Hypothalamus (tissue), 51 donors: Measurements from ENCODE around the gene ARFRP1.

Experiments
- DNase-seq, 51 donors: peaks; one replicate each; lab custom pipeline; 2025; lab: John Stamatoyannopoulos, UW

The ARFRP1 gene

DNA sequence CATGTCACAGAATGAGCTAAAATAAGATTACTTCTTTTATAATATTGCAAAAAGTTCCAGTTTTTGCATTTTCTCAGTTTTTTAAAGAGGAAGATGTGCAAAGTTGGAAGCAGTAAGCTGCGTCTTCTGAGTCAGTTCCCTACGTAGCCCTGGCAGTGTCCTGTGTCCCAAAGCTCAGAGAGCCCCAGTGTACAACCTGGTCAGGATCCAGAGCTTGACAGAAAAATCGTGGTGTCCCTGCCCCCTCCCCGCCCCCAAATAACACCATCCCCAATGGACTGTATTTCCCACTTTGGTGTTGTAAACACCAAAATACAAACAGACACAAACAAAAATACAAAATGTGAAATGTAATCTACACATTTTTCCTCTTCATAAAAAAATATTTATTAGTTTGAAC lies 36.4 kb upstream of the ARFRP1 start:
- DNase-seq = no peak

DNA sequence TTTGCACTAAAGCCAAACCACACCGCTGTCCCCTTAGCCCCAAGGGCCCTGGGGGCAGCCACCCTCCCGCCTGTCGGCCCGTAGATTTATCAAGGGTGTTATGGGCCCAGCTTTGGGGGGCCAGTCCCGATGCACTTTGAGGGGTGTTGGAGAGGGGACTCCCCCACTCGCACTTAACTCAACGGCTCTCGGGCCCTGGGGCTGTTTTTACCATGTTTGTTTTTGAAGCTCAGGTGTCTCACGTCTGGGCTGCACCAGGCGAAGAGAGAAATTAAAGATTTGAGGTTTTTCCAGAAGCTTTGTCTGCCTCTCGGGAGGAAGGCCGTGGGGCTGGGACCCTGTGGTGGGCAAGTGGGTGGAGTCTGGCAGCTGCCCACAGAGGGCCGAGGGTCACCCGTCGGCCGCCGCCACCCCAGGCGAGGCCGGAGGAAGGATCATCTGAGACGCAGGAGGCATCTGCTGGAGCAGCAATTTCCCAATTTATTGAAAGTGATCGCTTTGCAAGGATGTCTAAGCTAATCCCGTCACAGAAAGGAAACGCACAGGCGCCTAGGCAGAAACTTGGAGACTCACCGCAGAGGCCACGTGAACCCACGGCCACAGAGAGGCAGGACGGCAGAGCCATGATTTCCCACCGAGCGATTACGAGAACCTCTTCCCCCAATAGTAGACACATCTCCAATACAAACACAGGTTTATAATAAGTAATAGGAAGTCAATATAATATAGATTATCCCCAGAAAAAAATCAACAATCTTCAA lies 35.6 kb upstream of the ARFRP1 start:
- no peak for DNase-seq

DNA sequence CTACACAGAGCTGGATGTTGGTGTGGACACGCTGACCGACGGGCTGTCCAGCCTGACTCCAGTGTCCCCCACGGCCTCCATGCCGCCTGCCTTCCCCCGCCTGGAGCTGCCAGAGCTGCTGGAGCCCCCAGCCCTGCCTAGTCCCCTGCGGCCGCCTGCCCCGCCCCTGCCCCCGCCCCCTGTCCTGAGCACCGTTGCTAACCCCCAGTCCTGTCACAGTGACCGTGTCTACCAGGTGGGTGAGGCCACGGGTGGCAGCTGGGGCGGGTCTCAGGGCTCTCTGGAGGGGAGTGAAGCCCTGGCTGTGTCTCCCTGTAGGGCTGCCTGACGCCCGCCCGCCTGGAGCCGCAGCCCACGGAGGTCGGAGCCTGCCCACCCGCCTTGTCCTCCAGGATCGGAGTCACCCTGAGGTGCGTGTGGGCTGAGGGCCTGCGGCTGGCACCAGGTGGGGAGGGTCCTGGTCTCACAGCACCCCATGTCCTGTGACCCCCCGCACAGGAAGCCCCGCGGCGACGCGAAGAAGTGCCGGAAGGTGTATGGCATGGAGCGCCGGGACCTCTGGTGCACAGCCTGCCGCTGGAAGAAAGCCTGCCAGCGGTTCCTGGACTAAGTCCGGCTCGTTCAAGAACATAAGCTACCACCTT lies 34.7 kb upstream of the ARFRP1 start:
- DNase-seq = no peak

DNA sequence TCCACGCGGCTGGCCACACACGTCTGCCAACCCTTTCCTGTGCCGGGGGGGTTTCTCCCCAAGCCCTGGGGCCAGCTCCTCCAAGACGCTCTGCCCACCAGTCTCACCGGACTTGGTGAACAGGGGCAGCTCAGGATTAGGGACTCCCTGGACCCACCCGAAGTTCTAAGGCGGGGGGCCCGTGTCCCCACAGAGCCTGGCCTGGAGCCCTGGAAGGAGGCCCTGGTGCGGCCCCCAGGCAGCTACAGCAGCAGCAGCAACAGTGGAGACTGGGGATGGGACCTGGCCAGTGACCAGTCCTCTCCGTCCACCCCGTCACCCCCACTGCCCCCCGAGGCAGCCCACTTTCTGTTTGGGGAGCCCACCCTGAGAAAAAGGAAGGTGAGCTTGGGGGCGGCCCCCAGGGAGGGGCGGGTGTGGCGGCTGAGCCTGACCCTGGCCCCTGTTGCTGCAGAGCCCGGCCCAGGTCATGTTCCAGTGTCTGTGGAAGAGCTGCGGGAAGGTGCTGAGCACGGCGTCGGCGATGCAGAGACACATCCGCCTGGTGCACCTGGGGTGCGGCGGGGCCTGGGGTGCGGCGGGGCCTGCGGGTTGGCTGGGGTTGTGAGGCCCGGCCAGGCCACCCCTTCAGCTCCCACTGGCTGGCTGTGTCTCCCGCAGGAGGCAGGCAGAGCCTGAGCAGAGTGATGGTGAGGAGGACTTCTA lies 34.1 kb upstream of the ARFRP1 start:
- no peak for DNase-seq

DNA sequence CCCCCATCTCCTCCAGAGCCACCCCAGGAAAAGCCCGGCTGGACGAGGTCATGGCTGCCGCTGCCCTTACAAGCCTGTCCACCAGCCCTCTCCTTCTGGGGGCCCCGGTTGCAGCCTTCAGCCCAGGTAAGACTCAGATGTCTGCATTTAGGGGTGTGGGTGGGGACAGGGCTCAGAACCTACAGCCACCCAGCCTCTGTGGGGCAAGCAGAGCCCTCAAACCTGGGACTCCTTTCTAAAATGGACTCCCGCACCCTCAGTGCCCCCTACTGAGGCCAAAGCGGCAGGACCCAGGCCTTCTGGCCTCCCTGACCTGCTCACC lies 33.5 kb upstream of the ARFRP1 start:
- DNase-seq = no peak

DNA sequence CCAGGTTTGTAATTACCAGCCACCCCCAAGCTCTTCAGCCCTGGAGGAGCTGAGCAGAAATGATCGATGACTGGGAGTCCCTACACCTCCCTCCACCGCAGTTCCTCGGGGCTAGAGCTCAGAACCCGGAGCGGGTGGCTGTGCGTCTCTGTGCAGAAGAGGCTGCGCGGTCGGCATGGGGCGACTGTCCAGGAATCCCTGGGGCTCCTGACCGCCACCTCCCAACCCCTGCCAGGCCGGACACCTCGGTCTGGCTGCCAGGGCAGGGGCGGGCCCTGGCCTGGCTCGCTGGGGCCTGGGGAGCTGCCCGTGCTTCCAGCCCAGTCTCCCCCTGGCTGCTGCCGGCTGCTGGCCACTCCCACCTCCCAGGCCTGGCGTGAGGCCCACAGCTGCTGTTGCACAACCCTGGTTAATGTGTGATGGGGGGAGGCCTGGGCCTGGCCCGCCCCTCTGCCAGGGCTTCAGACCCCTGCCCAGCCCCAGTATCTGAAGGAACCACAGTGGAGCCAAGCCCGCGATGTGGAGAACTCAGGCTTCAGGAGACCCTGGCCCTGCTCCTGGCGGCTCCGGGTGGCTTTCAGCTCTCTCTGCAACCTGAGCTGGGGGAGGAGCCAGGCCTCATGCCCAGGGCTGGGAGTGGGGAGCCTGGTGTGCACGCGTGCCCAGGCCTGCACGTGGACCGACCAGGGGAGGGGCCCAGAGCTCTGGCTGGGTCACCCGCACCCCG lies 33.0 kb upstream of the ARFRP1 start:
- peak in 46 of 51 donors; percentile 18 to 86 (median 70) for DNase-seq

DNA sequence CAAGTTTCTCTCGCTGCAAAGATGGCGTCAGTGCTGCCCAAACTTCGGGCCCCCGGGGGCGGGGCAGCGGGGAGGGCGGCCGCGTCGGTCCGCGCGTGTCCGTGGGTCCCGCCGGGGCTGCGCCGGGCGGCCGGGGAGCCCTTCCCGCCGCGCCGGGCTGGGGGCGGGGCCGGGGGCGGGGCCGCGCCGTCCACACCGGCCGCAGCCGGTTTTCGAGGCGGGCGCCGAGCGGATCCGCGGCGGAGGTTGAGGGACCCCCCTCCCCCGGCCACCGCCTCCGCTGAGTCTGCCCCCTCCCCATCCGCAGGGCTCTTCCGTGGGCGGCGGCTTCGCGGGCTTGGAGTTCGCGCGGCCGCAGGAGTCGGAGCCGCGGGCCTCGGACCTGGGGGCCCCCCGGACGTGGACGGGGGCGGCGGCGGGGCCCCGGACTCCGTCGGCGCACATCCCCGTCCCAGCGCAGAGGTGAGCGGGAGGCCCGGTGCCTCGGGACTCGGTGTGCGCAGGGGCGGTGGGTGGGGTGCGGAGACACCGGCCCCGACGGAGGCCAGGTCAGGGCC lies 32.4 kb upstream of the ARFRP1 start:
- DNase-seq = peak in 9 of 51 donors; percentile 17 to 58 (median 38)

DNA sequence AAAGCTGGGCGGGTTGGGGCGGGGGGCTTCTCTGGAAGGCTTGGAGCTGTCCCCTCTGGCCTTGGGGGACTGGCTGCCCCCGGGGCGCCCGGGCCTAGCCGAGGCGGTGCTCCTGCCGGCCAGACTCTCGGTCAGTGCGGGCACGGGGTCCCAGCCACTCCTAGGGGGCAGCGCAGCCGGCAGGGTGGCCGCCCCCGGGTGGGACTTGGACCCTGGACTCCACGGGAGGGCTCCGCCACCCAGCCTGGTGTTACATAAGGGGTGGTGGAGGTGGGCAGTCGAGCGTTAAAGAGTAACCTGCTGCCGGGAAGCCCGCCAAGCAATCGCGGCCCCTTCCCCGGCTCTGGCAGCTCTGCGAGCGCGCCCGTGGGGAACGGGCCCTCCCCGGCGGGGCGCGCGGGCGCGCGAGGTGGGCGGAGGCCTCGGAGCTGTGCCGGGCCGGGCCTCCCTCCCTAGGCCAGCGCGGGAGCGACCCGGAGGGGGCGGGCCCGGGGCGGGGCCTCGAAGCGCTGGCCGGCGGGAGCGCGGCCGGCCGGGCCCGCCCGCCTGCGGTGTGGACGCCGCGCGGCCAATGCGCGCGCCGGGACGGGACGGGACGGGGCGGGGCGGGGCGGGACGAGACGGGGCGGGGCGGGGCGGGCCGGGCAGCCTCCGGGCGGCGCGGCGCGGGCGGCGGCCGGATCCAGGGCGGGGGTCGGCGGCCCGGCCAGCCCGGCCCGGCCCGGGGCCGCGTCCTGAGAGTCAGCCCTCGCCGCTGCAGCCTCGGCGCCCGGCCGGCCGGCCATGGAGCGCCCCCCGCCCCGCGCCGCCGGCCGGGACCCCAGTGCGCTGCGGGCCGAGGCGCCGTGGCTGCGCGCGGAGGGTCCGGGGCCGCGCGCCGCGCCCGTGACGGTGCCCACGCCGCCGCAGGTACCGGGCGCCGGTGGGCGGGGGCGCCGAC lies 31.6 kb upstream of the ARFRP1 start, which contains the start of gene SLC2A4RG:
Gene SLC2A4RG (plus strand): TSS at position 647 of the 940 bp plus-strand sequence. CDS start 137 bp downstream, at position 784.
- DNase-seq = peak in 44 of 51 donors; percentile 19 to 86 (median 58)

DNA sequence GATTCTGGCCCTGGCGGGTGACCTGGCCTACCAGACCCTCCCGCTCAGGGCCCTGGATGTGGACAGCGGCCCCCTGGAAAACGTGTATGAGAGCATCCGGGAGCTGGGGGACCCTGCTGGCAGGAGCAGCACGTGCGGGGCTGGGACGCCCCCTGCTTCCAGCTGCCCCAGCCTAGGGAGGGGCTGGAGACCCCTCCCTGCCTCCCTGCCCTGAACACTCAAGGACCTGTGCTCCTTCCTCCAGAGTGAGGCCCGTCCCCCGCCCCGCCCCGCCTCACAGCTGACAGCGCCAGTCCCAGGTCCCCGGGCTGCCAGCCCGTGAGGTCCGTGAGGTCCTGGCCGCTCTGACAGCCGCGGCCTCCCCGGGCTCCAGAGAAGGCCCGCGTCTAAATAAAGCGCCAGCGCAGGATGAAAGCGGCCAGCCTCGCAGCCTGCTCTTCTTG lies 30.9 kb upstream of the ARFRP1 start:
- peak in 15 of 51 donors; percentile 16 to 53 (median 36) for DNase-seq

DNA sequence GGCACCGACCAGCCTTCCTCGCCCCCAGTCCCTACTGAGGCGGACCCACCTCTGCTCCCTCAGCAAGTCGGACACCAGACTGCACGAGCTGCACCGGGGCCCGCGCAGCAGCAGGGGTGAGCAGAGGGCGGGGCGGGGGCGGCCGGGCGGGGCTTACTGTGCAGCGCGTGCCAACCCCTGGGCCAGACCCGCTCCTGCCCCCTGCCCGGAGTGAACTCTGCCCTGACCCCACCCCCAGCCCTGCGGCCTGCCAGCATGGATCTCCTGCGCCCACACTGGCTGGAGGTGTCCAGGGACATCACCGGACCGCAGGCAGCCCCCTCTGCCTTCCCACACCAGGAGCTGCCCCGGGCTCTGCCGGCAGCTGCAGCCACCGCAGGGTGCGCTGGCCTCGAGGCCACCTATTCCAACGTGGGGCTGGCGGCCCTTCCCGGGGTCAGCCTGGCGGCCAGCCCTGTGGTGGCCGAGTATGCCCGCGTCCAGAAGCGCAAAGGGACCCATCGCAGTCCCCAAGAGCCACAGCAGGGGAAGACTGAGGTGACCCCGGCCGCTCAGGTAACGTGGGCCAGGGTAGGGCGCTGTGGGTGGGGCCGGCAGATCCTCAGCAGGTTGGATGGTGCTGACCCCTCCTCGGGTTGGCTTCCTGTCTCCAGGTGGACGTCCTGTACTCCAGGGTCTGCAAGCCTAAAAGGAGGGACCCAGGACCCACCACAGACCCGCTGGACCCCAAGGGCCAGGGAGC lies 30.3 kb upstream of the ARFRP1 start:
- no peak for DNase-seq

DNA sequence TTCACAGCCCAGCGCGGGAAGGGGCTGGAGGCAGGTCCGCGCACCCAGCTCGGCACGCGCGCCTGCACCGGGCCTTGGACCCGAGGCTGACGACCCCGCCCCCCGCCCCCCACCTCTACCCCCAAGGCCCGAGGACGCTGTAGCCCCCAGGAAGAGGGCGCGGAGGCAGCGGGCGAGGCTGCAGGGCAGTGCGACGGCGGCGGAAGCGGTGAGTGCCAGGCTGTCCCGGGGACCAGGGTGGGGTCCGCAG lies 29.8 kb upstream of the ARFRP1 start:
- DNase-seq = no peak

DNA sequence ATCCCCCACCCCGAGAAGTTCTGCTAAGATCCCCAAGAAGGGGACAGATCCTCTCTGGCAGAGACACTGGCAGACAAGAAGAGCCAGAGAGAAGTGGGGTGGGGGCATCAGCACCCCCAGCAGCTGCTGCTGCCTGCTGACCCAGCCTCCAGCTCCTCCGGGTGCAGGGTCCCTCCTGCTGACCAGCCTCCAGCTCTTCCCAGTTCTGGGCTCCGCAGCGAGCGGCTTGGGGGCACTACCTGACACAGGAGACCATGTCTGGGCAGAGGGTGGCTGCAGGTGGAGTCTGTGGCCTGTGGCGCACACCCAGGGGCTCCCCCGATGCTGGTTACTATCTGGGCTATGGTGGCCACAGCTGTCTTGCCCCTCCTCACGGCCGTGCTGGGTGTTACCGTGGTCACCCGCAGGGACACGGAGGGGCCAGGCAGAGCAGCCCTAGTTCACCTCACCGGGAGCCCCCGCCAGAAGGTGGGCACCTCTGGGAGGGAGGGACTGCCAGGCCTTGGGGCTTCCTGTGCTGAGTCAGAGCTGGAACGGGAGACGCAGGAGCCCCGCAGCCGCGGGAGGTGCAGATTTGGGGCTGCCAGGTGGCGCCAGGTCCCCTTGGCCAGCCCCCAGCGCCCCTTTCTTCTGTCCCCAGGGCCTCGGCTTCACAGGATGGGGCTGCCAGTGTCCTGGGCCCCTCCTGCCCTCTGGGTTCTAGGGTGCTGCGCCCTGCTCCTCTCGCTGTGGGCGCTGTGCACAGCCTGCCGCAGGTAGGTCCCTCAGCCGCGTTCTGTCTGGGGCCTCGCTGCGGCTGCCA lies 29.3 kb upstream of the ARFRP1 start:
- DNase-seq = no peak

DNA sequence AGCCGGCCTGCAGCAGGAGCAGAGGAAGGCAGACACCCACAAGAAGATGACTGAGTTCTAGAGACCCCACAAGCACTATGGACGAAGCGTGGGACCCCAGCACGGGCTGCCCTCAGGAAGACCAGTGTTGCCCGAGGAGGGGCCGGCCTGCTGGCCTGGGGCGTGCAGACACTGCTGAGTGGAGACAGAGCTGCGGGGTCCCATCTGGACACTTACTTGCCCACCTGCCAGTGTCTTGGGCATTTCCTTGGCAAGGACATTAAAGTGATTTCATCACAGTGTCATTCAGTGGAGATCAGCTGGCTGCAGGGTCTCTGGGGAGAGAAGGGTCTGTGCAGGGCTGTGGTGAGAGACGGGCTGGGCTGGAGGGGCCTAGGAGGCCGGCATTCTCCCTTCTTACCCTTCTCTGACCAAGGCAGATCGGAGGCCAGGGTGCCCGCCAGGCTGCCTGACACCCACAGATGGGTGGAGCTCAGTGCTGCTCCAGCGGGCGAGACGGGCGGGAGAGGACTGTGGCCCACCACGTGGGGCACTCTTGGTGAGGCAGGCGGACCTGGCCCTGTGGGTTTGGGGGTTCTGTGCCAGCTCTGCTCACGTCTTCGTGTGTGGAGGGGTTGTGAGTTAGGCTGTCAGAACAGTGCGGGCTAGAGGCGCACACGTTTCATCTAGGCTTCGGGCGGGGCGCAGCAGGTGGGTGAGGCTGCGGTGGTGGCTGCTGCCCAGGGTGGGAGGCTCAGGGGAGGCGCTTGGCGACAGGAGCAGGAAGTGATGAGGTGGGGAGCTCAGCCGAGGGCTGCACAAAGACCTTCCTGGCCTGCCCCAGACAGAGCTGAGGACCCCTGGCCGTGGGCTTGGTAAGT lies 28.3 kb upstream of the ARFRP1 start, which contains the start of gene LIME1:
Gene LIME1 (plus strand): TSS at position 806 of the 860 bp plus-strand sequence. CDS start 886 bp downstream, outside the sequence.
- DNase-seq = peak in 2 of 51 donors; percentile 23 to 54

DNA sequence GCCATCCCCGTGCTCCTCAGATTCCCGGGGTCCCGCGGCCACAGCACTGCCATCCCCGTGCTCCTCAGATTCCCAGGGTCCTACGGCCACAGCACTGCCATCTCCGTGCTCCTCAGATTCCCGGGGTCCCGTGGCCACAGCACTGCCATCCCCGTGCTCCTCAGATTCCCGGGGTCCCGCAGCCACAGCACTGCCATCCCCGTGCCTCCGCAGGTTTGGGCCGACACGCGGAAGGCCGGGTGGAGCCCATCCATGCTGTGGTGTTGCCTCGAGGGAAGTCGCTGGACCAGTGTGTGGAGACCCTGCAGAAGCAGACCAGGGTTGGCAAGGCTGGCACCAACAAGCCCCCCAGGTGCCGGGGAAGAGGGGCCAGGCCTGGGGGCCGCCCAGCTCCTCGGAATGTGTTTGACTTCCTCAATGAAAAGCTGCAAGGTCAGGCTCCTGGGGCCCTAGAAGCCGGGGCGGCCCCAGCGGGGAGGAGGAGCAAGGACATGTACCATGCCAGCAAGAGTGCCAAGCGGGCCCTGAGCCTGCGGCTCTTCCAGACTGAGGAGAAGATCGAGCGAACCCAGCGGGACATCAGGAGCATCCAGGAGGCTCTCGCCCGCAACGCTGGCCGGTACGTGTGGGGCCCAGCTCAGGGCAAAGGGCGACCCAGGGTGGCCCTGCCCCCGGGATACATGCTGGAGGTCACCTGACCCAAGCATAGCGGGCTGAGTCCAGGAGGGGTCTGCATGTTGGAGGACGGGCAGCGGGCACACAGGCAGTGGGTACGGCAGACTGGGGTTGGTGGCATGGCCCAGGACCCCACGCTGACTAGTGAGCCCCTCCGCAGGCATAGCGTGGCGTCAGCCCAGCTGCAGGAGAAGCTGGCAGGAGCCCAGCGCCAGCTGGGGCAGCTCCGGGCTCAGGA lies 27.4 kb upstream of the ARFRP1 start:
- peak in 10 of 51 donors; percentile 6 to 51 (median 27) for DNase-seq

DNA sequence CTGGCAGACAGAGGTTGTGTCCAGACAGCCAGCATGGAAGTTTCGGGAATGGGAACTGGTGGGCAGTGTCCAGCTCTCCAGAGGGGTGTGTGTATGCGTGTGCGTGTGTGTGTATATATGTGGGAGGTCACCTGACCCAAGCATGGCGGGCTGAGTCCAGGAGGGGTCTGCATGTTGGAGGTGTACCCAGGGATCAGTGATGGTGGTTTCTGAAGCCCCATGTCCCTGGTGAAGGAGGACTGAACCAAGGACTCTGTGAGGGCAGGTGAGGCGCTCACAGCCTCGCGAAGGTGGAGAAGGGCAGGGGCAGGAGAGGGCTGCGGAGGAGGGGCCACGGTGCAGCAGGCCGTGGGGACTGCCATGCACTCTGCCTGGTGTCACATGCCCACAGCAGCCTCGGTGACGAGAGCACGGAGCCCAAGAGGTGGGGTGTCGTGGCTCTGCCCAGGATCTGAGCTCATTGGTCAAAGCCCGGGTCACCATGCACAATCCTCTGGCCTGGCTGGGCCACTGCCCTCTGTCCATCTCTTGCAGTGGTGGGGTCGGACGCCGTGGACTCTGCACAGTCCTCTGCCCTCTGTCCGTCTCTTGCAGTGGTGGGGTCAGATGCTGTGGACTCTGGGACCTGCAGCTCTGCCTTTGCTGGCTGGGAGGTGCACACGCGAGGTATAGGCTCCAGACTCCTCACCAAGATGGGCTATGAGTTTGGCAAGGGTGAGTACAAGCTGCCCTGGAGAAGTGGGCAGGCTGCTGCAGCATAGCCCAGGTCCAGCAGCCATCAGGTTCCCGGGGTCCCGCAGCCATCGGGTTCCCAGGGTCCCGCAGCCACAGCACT lies 26.6 kb upstream of the ARFRP1 start:
- DNase-seq = no peak
